HepG2 (cell line): ENCODE data around the gene PTPN12. TPM values are rescaled to one million over a fixed set of nuclear protein-coding genes. Genes with fewer than 3 reads are reported as not detected.

Experiments
- FOXJ3 ChIP-seq: sonication (generic); formaldehyde crosslinking; IDR thresholded peaks from 2 replicates; pipeline ENCODE4 v1.4.0; 2020; ENCODE audit warnings: missing genetic modification reagents, mild to moderate bottlenecking, borderline replicate concordance
- RORA ChIP-seq: sonication (generic); formaldehyde crosslinking; IDR thresholded peaks from 2 replicates; pipeline ENCODE4 v1.5.0; 2020; ENCODE audit warnings: mild to moderate bottlenecking, missing genetic modification reagents, moderate library complexity
- UBTF ChIP-seq: sonication (generic); formaldehyde crosslinking; IDR thresholded peaks from 2 replicates; pipeline ENCODE4 v1.4.0; 2020; ENCODE audit warnings: mild to moderate bottlenecking, missing genetic modification reagents
- ZBTB20 ChIP-seq: sonication (generic); formaldehyde crosslinking; IDR thresholded peaks from 2 replicates; pipeline ENCODE4 v1.8.1; 2023; ENCODE audit warnings: missing genetic modification reagents, low read depth, mild to moderate bottlenecking, borderline replicate concordance
- ZBTB26 ChIP-seq: IDR thresholded peaks from 2 replicates; pipeline ENCODE4 v1.6.1; 2016; ENCODE audit warnings: missing compliant biosample characterization, missing genetic modification reagents, borderline replicate concordance
- ZNF180 ChIP-seq: sonication (generic); formaldehyde crosslinking; IDR thresholded peaks from 2 replicates; pipeline ENCODE4 v1.4.0; 2020; ENCODE audit warnings: low read depth, missing genetic modification reagents, borderline replicate concordance
- ZNF407 ChIP-seq: sonication (generic); formaldehyde crosslinking; IDR thresholded peaks from one replicate; pipeline ENCODE4 v1.5.1; 2020; ENCODE audit warnings: mild to moderate bottlenecking, missing genetic modification reagents; ENCODE audit errors: not compliant biosample characterization
- ZNF547 ChIP-seq: sonication (generic); formaldehyde crosslinking; IDR thresholded peaks from 2 replicates; pipeline ENCODE4 v1.5.1; 2020; ENCODE audit warnings: mild to moderate bottlenecking, missing genetic modification reagents
- ZNF761 ChIP-seq: sonication (generic); formaldehyde crosslinking; conservative IDR thresholded peaks from 2 replicates; pipeline ENCODE4 v1.4.0; 2020; ENCODE audit warnings: mild to moderate bottlenecking, missing genetic modification reagents
- polyA plus RNA-seq, 8 experiments: library from polyadenylated mRNA; depleted of rRNA in 3 of 8; stranded (reverse) in 7 of 8; unstranded in 1 of 8; fragments of >200 nt; fragmentation: Illumina TruSeq in 4 of 8; extraction: Trizol in 4 of 8; gene quantifications; 2 replicates each; pipeline versions ENCODE4 v1.2.1 to v1.2.3, GENCODE V29; 2011 to 2016; ENCODE audit warnings: low read depth in 4 of 8, missing spikeins in 1 of 8, mixed read lengths in 1 of 8; ENCODE audit not compliant: insufficient read depth in 1 of 8
- total RNA-seq, 5 experiments: library from RNA; depleted of rRNA; stranded (reverse); fragments of >200 nt; fragmentation: Illumina TruSeq; extraction: Trizol; gene quantifications; 2 replicates each; pipeline ENCODE4 v1.2.3, GENCODE V29; 2016; ENCODE audit warnings: low read depth in 1 of 5

PTPN12 gene
- total and polyA plus RNA-seq, 2 of the 13 experiments (the other 11 are each of a cell fraction or from before 2014, with no cell fraction given), result 22.9 to 56.8 TPM

- TF ChIP-seq ZBTB26 (CRISPR knock-in tag), result 0 out of 2 replicates have a peak, but pooled peaks have one; percentile 22
- peak; percentile 29 for TF ChIP-seq ZNF407 (CRISPR knock-in tag)
- TF ChIP-seq ZNF761 (CRISPR knock-in tag), result peak; percentile 23; the same call in 1 of the 2 replicates
- TF ChIP-seq ZNF180, result no peak
- TF ChIP-seq ZNF547 (CRISPR knock-in tag), result peak; percentile 31; the same call in 1 of the 2 replicates
- TF ChIP-seq ZBTB20, result no peak
- no peak for TF ChIP-seq FOXJ3 (CRISPR knock-in tag)
- TF ChIP-seq RORA (CRISPR knock-in tag), result no peak
- TF ChIP-seq UBTF, result peak; percentile 72; the same call in 1 of the 2 replicates
These were observed 734 bp downstream of the PTPN12 start (continued) for GRCh38 chr7:77537778-77538280.
